Right lobe of liver (tissue), 6 donors: ENCODE results near the gene DPPA2. TPM values are rescaled to one million over a fixed set of nuclear protein-coding genes. Genes with fewer than 3 reads are reported as not detected.

Source experiments
- ATAC-seq, 4 donors: fragments of 200-7000 bp; cut with Tn5 transposase; one replicate each; pipeline ENCODE4 v1.9.1; 2020; ENCODE audit warnings: mild to moderate bottlenecking in 4 of 4, moderate library complexity in 4 of 4
- DNase-seq, 3 donors: peaks; one replicate each; pipeline ENCODE4 v3.0.0-alpha.2; 2020
- H3K27ac ChIP-seq, 3 donors: fragments of 200-600 bp; one replicate each; pipeline ENCODE4 v1.8.0; 2022
- H3K27me3 ChIP-seq, 2 donors: fragments of 200-600 bp; one replicate each; pipeline ENCODE4 v1.8.0; 2022
- H3K36me3 ChIP-seq, 4 donors: fragments of 200-600 bp; sonication (generic) in 1 of 4; one replicate each; pipeline versions ENCODE4 v1.5.1 to v1.8.0; 2017 to 2022; ENCODE audit warnings: control low read depth in 1 of 4
- H3K4me1 ChIP-seq, 4 donors: fragments of 200-600 bp; sonication (generic) in 1 of 4; one replicate each; pipeline versions ENCODE4 v1.5.1 to v1.8.0; 2017 to 2022; ENCODE audit warnings: control low read depth in 1 of 4
- H3K4me3 ChIP-seq, 3 donors: fragments of 200-600 bp; one replicate each; pipeline ENCODE4 v1.8.0; 2022
- H3K9me3 ChIP-seq, 4 donors: fragments of 200-600 bp; sonication (generic) in 1 of 4; one replicate each; pipeline versions ENCODE4 v1.5.1 to v1.8.0; 2017 to 2022; ENCODE audit warnings: control low read depth in 1 of 4
- CTCF ChIP-seq, 4 donors: fragments of 200-600 bp in 3 of 4; fragments of 450-650 bp in 1 of 4; IDR thresholded peaks; one replicate each; pipeline versions ENCODE4 v1.5.1 to v1.8.0; 2016 to 2022; ENCODE audit warnings: antibody characterized with exemption in 4 of 4, mild to moderate bottlenecking in 2 of 4
- POLR2A ChIP-seq: fragments of 450-650 bp; IDR thresholded peaks from one replicate; pipeline ENCODE4 v1.6.1; 2017; ENCODE audit warnings: antibody characterized with exemption, mild to moderate bottlenecking
- WGBS: methylation state at CpG from one replicate; pipeline ENCODE4 v1.1.6; 2018; ENCODE audit warnings: low coverage, low lambda C conversion rate; ENCODE audit not compliant: insufficient coverage; ENCODE audit errors: missing lambda C conversion rate; 5-methylcytosine and 5-hydroxymethylcytosine counted together
- intact Hi-C, 2 donors: fragments of 100-400 bp; cut with DNase I; formaldehyde crosslinking; loops; one replicate each; pipeline versions ENCODE4 v1.11.2 to v1.14.1; 2022
- total RNA-seq, 6 experiments: library from RNA; depleted of rRNA in 2 of 6; stranded (reverse); fragments of >200 nt in 2 of 6; fragmentation: NEBNext Ultra II Directional in 3 of 6; extraction: Animal tissue kit (Norgen Biotek cat#: 25700) in 3 of 6; gene quantifications; one replicate each; pipeline versions ENCODE4 v1.1.0 to v1.2.4, GENCODE V29; 2016 to 2023
- donor health status: DM: no; HTN: yes; CAD: no.
- donor health status: DM: no; HTN: no; CAD: no.
- donor health status: DM: no; HTN: no; CAD: no.
- donor health status: DM: no; HTN: yes; CAD: no.
- donor health status: DM: no; HTN: yes; CAD: no.

DPPA2 gene
- total RNA-seq, 6 experiments from 2014 or later, result not detected

GRCh38 chr3:109313061-109313460 lies 3.3 kb downstream of the DPPA2 start:
- no peak for DNase-seq
- WGBS, result 79% methylated on average over 1 of the region's 1 CpG
- H3K27ac ChIP-seq, result no peak overlapping the region
- intact Hi-C loops, result no loop called here
- TF ChIP-seq CTCF (IDR thresholded peaks at IDR 0.05) (no peak), POLR2A (no peak)
- H3K4me1 ChIP-seq, result no peaks in the 10 kb centered on the region
- no peaks in the 10 kb centered on the region for H3K27me3 ChIP-seq
- H3K36me3 ChIP-seq, result no peaks in the 10 kb centered on the region
- no peak for ATAC-seq
- H3K4me3 ChIP-seq, result no peak overlapping the region
- no peaks in the 10 kb centered on the region for H3K9me3 ChIP-seq

GRCh38 chr3:109297496-109297895 lies 18.8 kb downstream of the DPPA2 start:
- intact Hi-C loops, result no loop called here
- TF ChIP-seq POLR2A (no peak), CTCF (IDR thresholded peaks at IDR 0.05) (no peak)
- no peak for DNase-seq
- no peaks in the 10 kb centered on the region for H3K4me1 ChIP-seq
- H3K27me3 ChIP-seq, result no peaks in the 10 kb centered on the region
- H3K27ac ChIP-seq, result no peak overlapping the region
- no peaks in the 10 kb centered on the region for H3K36me3 ChIP-seq
- 77% methylated on average over 2 of the region's 2 CpGs for WGBS
- no peaks in the 10 kb centered on the region for H3K9me3 ChIP-seq
- H3K4me3 ChIP-seq, result no peak overlapping the region
- ATAC-seq, result no peak

GRCh38 chr3:109284071-109284470 lies 32.2 kb downstream of the DPPA2 start:
- Histone ChIP-seq H3K27me3 (no peaks in the 10 kb centered on the region), H3K4me3 (no peak overlapping the region), H3K4me1 (no peaks in the 10 kb centered on the region), H3K36me3 (no peaks in the 10 kb centered on the region), H3K9me3 (no peaks in the 10 kb centered on the region), H3K27ac (no peak overlapping the region)
- TF ChIP-seq CTCF (IDR thresholded peaks at IDR 0.05), result no peak
- no peak for TF ChIP-seq POLR2A
- ATAC-seq, result no peak
- DNase-seq, result no peak
- intact Hi-C loops, result no loop called here

- H3K4me1 ChIP-seq, result no peaks in the 10 kb centered on the region
- no peaks in the 10 kb centered on the region for H3K27me3 ChIP-seq
- H3K36me3 ChIP-seq, result no peaks in the 10 kb centered on the region
- H3K9me3 ChIP-seq, result no peaks in the 10 kb centered on the region
- no peak overlapping the region for H3K27ac ChIP-seq
- WGBS, result 100% methylated on average over 1 of the region's 1 CpG
- intact Hi-C loops, result loop anchor here (10.0 kb wide), 2 partner anchors 116 to 126 kb away; no protein-coding TSS in a partner anchor
- H3K4me3 ChIP-seq, result no peak overlapping the region
- ATAC-seq (no peak), DNase-seq (no peak)
- no peak for TF ChIP-seq POLR2A
- TF ChIP-seq CTCF (IDR thresholded peaks at IDR 0.05), result no peak
These were observed 37.8 kb downstream of the DPPA2 start for GRCh38 chr3:109278546-109278945.

GRCh38 chr3:109278141-109278540 lies 38.2 kb downstream of the DPPA2 start:
- intact Hi-C loops, result loop anchor here (10.0 kb wide), 2 partner anchors 117 to 127 kb away; no protein-coding TSS in a partner anchor
- TF ChIP-seq POLR2A (no peak), CTCF (IDR thresholded peaks at IDR 0.05) (no peak)
- no peaks in the 10 kb centered on the region for H3K9me3 ChIP-seq
- H3K4me1 ChIP-seq, result no peaks in the 10 kb centered on the region
- H3K27me3 ChIP-seq, result no peaks in the 10 kb centered on the region
- 66% methylated on average over 3 of the region's 3 CpGs for WGBS
- no peak overlapping the region for H3K4me3 ChIP-seq
- no peak overlapping the region for H3K27ac ChIP-seq
- H3K36me3 ChIP-seq, result no peaks in the 10 kb centered on the region
- DNase-seq, result no peak
- no peak for ATAC-seq
